Measurements from ENCODE around the gene PDIA3. TPM values are rescaled to one million over a fixed set of nuclear protein-coding genes. Genes with fewer than 3 reads are reported as not detected.

The PDIA3 gene
- total RNA-seq, 4 donors from 2014 or later = 99.0 to 143 (median 132) TPM

- ATAC-seq (ENCODE audit: low FRiP score) (peak; percentile 29), DNase-seq (ENCODE audit: low spot score) (no peak)
- TF ChIP-seq CTCF (IDR thresholded peaks at IDR 0.05) = no peak
These were observed 25.6 kb downstream of the PDIA3 start for GRCh38 chr15:43771816-43772215.

- ATAC-seq (ENCODE audit: low FRiP score) (no peak), DNase-seq (ENCODE audit: low spot score) (no peak)
- TF ChIP-seq CTCF (IDR thresholded peaks at IDR 0.05) = no peak
These were observed 26.4 kb downstream of the PDIA3 start for GRCh38 chr15:43772624-43773023.

GRCh38 chr15:43774062-43774461, 27.8 kb downstream of the PDIA3 start:
- ATAC-seq (ENCODE audit: low FRiP score) (no peak), DNase-seq (ENCODE audit: low spot score) (no peak)
- no peak for TF ChIP-seq CTCF (IDR thresholded peaks at IDR 0.05)

GRCh38 chr15:43775411-43775965, 29.2 kb downstream of the PDIA3 start:
- no peak for DNase-seq (ENCODE audit: low spot score)
- no peak for ATAC-seq (ENCODE audit: low FRiP score)
- TF ChIP-seq CTCF (IDR thresholded peaks at IDR 0.05) = no peak

- DNase-seq (ENCODE audit: low spot score) (no peak), ATAC-seq (ENCODE audit: low FRiP score) (peak; percentile 16)
- no peak for TF ChIP-seq CTCF (IDR thresholded peaks at IDR 0.05)
These were observed 30.0 kb downstream of the PDIA3 start for GRCh38 chr15:43776101-43776717.

- DNase-seq (ENCODE audit: low spot score) (no peak), ATAC-seq (ENCODE audit: low FRiP score) (peak; percentile 72)
- TF ChIP-seq CTCF (IDR thresholded peaks at IDR 0.05) = no peak
These were observed 30.6 kb downstream of the PDIA3 start, which contains the start of gene ELL3 for GRCh38 chr15:43776718-43777266. TSS of gene ELL3 (minus strand) at chr15:43776966. CDS start at chr15:43776901, 65 bp downstream.

All from omental fat pad (tissue), 4 donors.